CD4-positive, alpha-beta memory T cell (primary cell): Measurements from ENCODE around the gene UBQLN1. TPM values are rescaled to one million over a fixed set of nuclear protein-coding genes. Genes with fewer than 3 reads are reported as not detected.
"Not testable (repeated sequence)": the region's sequence is repeated elsewhere in the genome, so short reads cannot be mapped to it uniquely, and the experiment has no call there.

ENCODE experiments used
- CTCF ChIA-PET: fragments of 350-600 bp; sonication (Branson Sonifier 250); formaldehyde crosslinking; loops from one replicate; lab custom pipeline; 2021; ENCODE audit warnings: inconsistent platforms; ENCODE audit not compliant: partially characterized antibody; lab: Charles Lee
- POLR2A ChIA-PET: fragments of 350-600 bp; sonication (Branson Sonifier 250); formaldehyde crosslinking; loops from one replicate; lab custom pipeline; 2021; ENCODE audit not compliant: partially characterized antibody; lab: Charles Lee
- DNase-seq, 5 donors: peaks; one replicate each; pipeline versions ENCODE4 v3.0.0 to v3.0.0-alpha.2; 2020 to 2022; ENCODE audit warnings: mixed read lengths in 1 of 5
- H3K27ac ChIP-seq: one replicate; pipeline ENCODE4 v1.7.0; 2013; ENCODE audit warnings: low read depth, low read length
- H3K27me3 ChIP-seq: 2 replicates; pipeline ENCODE4 v1.7.0; 2013; ENCODE audit warnings: mild to moderate bottlenecking, low read length, moderate library complexity; ENCODE audit not compliant: insufficient read depth
- H3K36me3 ChIP-seq: 2 replicates; pipeline ENCODE4 v1.7.0; 2013; ENCODE audit warnings: mild to moderate bottlenecking, low read length, moderate library complexity; ENCODE audit not compliant: insufficient read depth
- H3K4me1 ChIP-seq: 2 replicates; pipeline ENCODE4 v1.7.0; 2013; ENCODE audit warnings: mild to moderate bottlenecking, low read length, moderate library complexity; ENCODE audit not compliant: insufficient read depth
- H3K4me3 ChIP-seq, 2 donors: one replicate each; pipeline ENCODE4 v1.7.0; 2013; ENCODE audit warnings: low read length in 2 of 2, mild to moderate bottlenecking in 1 of 2
- H3K9me3 ChIP-seq, 2 donors: one replicate each; pipeline ENCODE4 v1.7.0; 2013; ENCODE audit warnings: low read length in 2 of 2, control low read depth in 1 of 2; ENCODE audit not compliant: control insufficient read depth in 1 of 2
- H3K27ac Mint-ChIP-seq, 7 donors: one replicate each; pipeline ENCODE4 v1.8.0; 2020 to 2021; ENCODE audit warnings: mixed read lengths in 7 of 7, mild to moderate bottlenecking in 6 of 7, inconsistent platforms in 3 of 7, moderate library complexity in 3 of 7
- H3K27me3 Mint-ChIP-seq, 2 donors: one replicate each; pipeline ENCODE4 v1.8.0; 2020 to 2021; ENCODE audit warnings: mixed read lengths in 2 of 2
- H3K36me3 Mint-ChIP-seq, 2 donors: one replicate each; pipeline ENCODE4 v1.8.0; 2020 to 2021; ENCODE audit warnings: mixed read lengths in 2 of 2, inconsistent platforms in 1 of 2, mild to moderate bottlenecking in 1 of 2
- H3K4me1 Mint-ChIP-seq, 4 donors: one replicate each; pipeline ENCODE4 v1.8.0; 2020 to 2021; ENCODE audit warnings: mixed read lengths in 4 of 4, mild to moderate bottlenecking in 1 of 4
- H3K4me3 Mint-ChIP-seq, 8 donors: one replicate each; pipeline ENCODE4 v1.8.0; 2020 to 2021; ENCODE audit warnings: mixed read lengths in 8 of 8, mild to moderate bottlenecking in 7 of 8, moderate library complexity in 6 of 8, inconsistent platforms in 3 of 8
- H3K9me3 Mint-ChIP-seq, 8 donors: one replicate each; pipeline ENCODE4 v1.8.0; 2020 to 2021; ENCODE audit warnings: mixed read lengths in 8 of 8, mild to moderate bottlenecking in 5 of 8, inconsistent platforms in 3 of 8, moderate library complexity in 1 of 8
- intact Hi-C: fragments of 100-400 bp; cut with micrococcal nuclease; formaldehyde crosslinking; loops from one replicate; pipeline ENCODE4 v1.15.1; 2023
- polyA plus RNA-seq, 2 donors: library from polyadenylated mRNA; unstranded; fragments of 300-500 nt; fragmentation: Illumina TruSeq; gene quantifications; one replicate each; pipeline ENCODE4 v1.2.3, GENCODE V29; 2021
- total RNA-seq, 2 experiments: library from RNA; stranded (reverse); gene quantifications; one replicate each; pipeline ENCODE4 v1.2.3, GENCODE V29; 2021

The UBQLN1 gene
- total RNA-seq = 100 to 1,000 TPM; 106 to 122 TPM
- 10 to 100 TPM; 66.8 to 80.6 TPM for polyA plus RNA-seq

GRCh38 chr9:83707768-83708514, at the start of gene UBQLN1:
Gene UBQLN1, minus strand, starts transcription at chr9:83707958. Its CDS starts 279 bp downstream, at chr9:83707679.
- Mint-ChIP-seq H3K9me3 (peaks cover 0 to 2% (median 0%) of the 10 kb centered on the region in 8 donors), H3K36me3 (peaks cover 5 to 16% of the 10 kb centered on the region in 2 donors), H3K4me3 (peak within 1 kb of the TSS; percentile 87 to 99 (median 92)), H3K4me1 (peaks cover 30 to 45% (median 38%) of the 10 kb centered on the region in 4 donors), H3K27me3 (no peaks in the 10 kb centered on the region), H3K27ac (peak within 1 kb of the TSS; percentile 99 to 100 (median 100))
- H3K4me1 ChIP-seq = peaks cover 42% of the 10 kb centered on the region
- no peaks in the 10 kb centered on the region for H3K36me3 ChIP-seq
- CTCF ChIA-PET = interaction anchor here (0.7 to 4.1 kb wide), 12 partner anchors 9 to 270 kb away, joined by 3 to 20 read pairs (median 4); partner anchors contain the start of gene KIF27
- POLR2A ChIA-PET = interaction anchor here (0.8 to 3.5 kb wide), 26 partner anchors 8 to 586 kb away, joined by 3 to 59 read pairs (median 5); partner anchors contain the start of genes HNRNPK, IDNK, KIF27 and RMI1
- peak within 1 kb of the TSS; percentile 98 for H3K27ac ChIP-seq
- intact Hi-C loops = loop anchor here (1.0 to 5.0 kb wide), 5 partner anchors 41 to 272 kb away; partner anchors contain the start of genes GKAP1, HNRNPK, IDNK and RMI1
- no peaks in the 10 kb centered on the region for H3K27me3 ChIP-seq
- H3K4me3 ChIP-seq = peak within 1 kb of the TSS; percentile 94 to 97
- no peaks in the 10 kb centered on the region for H3K9me3 ChIP-seq
- DNase-seq = peak; percentile 93 to 98 (median 95)

GRCh38 chr9:83754383-83754977, 46.7 kb upstream of the UBQLN1 start:
- no peaks in the 10 kb centered on the region for H3K9me3 ChIP-seq
- no peak for DNase-seq
- ChIA-PET POLR2A (no interaction called here), CTCF (no interaction called here)
- H3K4me1 ChIP-seq = no peaks in the 10 kb centered on the region
- Mint-ChIP-seq H3K36me3 (peaks cover 24 to 41% of the 10 kb centered on the region in 2 donors), H3K9me3 (peaks cover 0 to 1% (median 0%) of the 10 kb centered on the region in 8 donors), H3K4me1 (no peaks in the 10 kb centered on the region), H3K27ac (peak overlapping the region in 2 of 7 donors; percentile 2 to 46), H3K27me3 (no peaks in the 10 kb centered on the region), H3K4me3 (no peak overlapping the region)
- no peak overlapping the region for H3K27ac ChIP-seq
- no peaks in the 10 kb centered on the region for H3K36me3 ChIP-seq
- intact Hi-C loops = no loop called here
- no peaks in the 10 kb centered on the region for H3K27me3 ChIP-seq
- no peak overlapping the region for H3K4me3 ChIP-seq

- intact Hi-C loops = no loop called here
- DNase-seq = no peak
- no peak overlapping the region for H3K27ac Mint-ChIP-seq
- peaks cover 5% of the 10 kb centered on the region for H3K4me1 ChIP-seq
- peaks cover 26 to 29% of the 10 kb centered on the region in 2 donors for H3K36me3 Mint-ChIP-seq
- H3K27me3 ChIP-seq = no peaks in the 10 kb centered on the region
- ChIA-PET CTCF (interaction anchor here (0.6 kb wide), 1 partner anchor 125 kb away, joined by 3 read pairs; no protein-coding TSS in a partner anchor), POLR2A (no interaction called here)
- no peak overlapping the region for H3K27ac ChIP-seq
- H3K9me3 Mint-ChIP-seq = no peaks in the 10 kb centered on the region
- no peaks in the 10 kb centered on the region for H3K9me3 ChIP-seq
- no peaks in the 10 kb centered on the region for H3K4me1 Mint-ChIP-seq
- no peaks in the 10 kb centered on the region for H3K36me3 ChIP-seq
- no peak overlapping the region for H3K4me3 Mint-ChIP-seq
- no peak overlapping the region for H3K4me3 ChIP-seq
- no peaks in the 10 kb centered on the region for H3K27me3 Mint-ChIP-seq
Observed at GRCh38 chr9:83749706-83750105, 41.9 kb upstream of the UBQLN1 start.

- no peak overlapping the region for H3K4me3 Mint-ChIP-seq
- H3K27me3 Mint-ChIP-seq = no peaks in the 10 kb centered on the region
- peak overlapping the region in 1 of 7 donors; percentile 36 for H3K27ac Mint-ChIP-seq
Observed at GRCh38 chr9:83744206-83744605, 36.4 kb upstream of the UBQLN1 start.

GRCh38 chr9:83733739-83734138, 26.0 kb upstream of the UBQLN1 start:
- Mint-ChIP-seq H3K36me3 (peaks cover 5 to 12% of the 10 kb centered on the region in 2 donors), H3K9me3 (peaks cover 0 to 13% (median 5%) of the 10 kb centered on the region in 8 donors), H3K4me3 (peak overlapping the region in 1 of 8 donors; percentile 28), H3K4me1 (no peaks in the 10 kb centered on the region), H3K27me3 (peaks cover 0 to 1% of the 10 kb centered on the region in 2 donors), H3K27ac (peak overlapping the region in 1 of 7 donors; percentile 26)
- Histone ChIP-seq H3K9me3 (no peaks in the 10 kb centered on the region), H3K4me3 (no peak overlapping the region), H3K27ac (no peak overlapping the region), H3K4me1 (no peaks in the 10 kb centered on the region), H3K36me3 (no peaks in the 10 kb centered on the region), H3K27me3 (no peaks in the 10 kb centered on the region)
- DNase-seq = no peak
- intact Hi-C loops = no loop called here
- POLR2A ChIA-PET = no interaction called here
- CTCF ChIA-PET = no interaction called here

More at GRCh38 chr9:83744206-83744605, 36.4 kb upstream of the UBQLN1 start:
- Mint-ChIP-seq H3K36me3 (peaks cover 23 to 25% of the 10 kb centered on the region in 2 donors), H3K9me3 (no peaks in the 10 kb centered on the region), H3K4me1 (no peaks in the 10 kb centered on the region)
- intact Hi-C loops = no loop called here
- Histone ChIP-seq H3K4me3 (no peak overlapping the region), H3K27ac (no peak overlapping the region), H3K36me3 (no peaks in the 10 kb centered on the region), H3K27me3 (no peaks in the 10 kb centered on the region), H3K4me1 (peaks cover 5% of the 10 kb centered on the region), H3K9me3 (no peaks in the 10 kb centered on the region)
- DNase-seq = no peak
- CTCF ChIA-PET = no interaction called here
- POLR2A ChIA-PET = no interaction called here

GRCh38 chr9:83728591-83729368, 21.0 kb upstream of the UBQLN1 start:
- H3K36me3 ChIP-seq, H3K9me3 ChIP-seq, H3K27me3 Mint-ChIP-seq, intact Hi-C loops, H3K27ac ChIP-seq, H3K27me3 ChIP-seq, DNase-seq, H3K4me1 ChIP-seq, CTCF ChIA-PET, H3K4me3 Mint-ChIP-seq, H3K4me3 ChIP-seq, H3K4me1 Mint-ChIP-seq, POLR2A ChIA-PET, H3K27ac Mint-ChIP-seq, H3K36me3 Mint-ChIP-seq, H3K9me3 Mint-ChIP-seq: not testable (repeated sequence)
